Mesodermal cell (in vitro differentiated cells): ENCODE results near the gene AFAP1.

ENCODE experiments used
- H3K27ac ChIP-seq: 2 replicates; pipeline ENCODE4 v1.7.0; 2013; ENCODE audit warnings: mild to moderate bottlenecking, low read depth, low read length, moderate library complexity; ENCODE audit not compliant: severe bottlenecking
- H3K36me3 ChIP-seq: 2 replicates; pipeline ENCODE4 v1.7.1; 2013; ENCODE audit warnings: mild to moderate bottlenecking, low read length, moderate library complexity; ENCODE audit not compliant: control insufficient read depth, insufficient read depth
- H3K4me1 ChIP-seq: one replicate; pipeline ENCODE4 v1.7.1; 2013; ENCODE audit warnings: mild to moderate bottlenecking, low read length; ENCODE audit not compliant: insufficient read depth, control insufficient read depth, poor library complexity, severe bottlenecking
- H3K4me3 ChIP-seq: 2 replicates; pipeline ENCODE4 v1.7.0; 2013; ENCODE audit warnings: low read length, control low read depth, mild to moderate bottlenecking; ENCODE audit not compliant: insufficient read depth, poor library complexity, severe bottlenecking; ENCODE audit errors: extremely low read depth
- H3K9me3 ChIP-seq: 2 replicates; pipeline ENCODE4 v1.7.1; 2013; ENCODE audit warnings: mild to moderate bottlenecking, low read length, moderate library complexity; ENCODE audit not compliant: control insufficient read depth
- WGBS, 2 experiments: methylation state at CpG; one replicate each; pipeline ENCODE4 v1.1.5; 2013; ENCODE audit warnings: missing lambda C conversion rate in 2 of 2; ENCODE audit not compliant: insufficient coverage in 2 of 2; 5-methylcytosine and 5-hydroxymethylcytosine counted together

Gene AFAP1

DNA sequence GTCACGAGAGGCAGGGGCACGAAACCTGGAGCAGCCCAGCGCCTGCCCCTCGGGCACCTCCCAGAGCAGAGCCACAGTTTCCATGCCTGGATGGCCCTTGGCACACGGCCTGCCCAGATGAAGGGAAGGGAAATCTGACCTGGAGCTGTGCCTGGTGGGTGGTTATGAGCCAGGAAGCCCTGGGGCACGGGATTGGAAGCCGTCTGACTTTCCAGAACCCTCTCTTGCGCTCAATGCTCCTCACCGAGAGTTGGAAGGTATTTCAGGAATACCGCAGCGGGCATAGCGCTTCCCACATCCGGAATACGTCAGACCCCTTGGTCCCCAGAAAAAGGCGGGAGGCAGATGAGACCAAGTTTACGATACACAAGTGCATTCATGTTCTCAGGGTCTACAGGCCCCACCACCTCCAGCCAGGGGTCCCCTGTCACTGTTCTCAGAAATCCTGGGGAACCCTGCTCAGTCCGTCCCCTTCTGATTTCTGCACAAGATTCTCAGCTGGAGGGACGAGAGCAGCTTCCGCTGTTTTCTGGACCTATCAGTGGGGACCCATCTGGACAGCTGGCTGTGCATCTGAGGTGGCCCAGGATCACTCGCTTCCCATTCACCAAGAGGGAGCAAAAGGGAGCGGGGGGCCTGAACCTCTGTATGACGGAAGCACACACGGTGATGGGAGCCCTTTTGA, 172.9 kb downstream of the AFAP1 start:
- no peaks in the 10 kb centered on the region for H3K9me3 ChIP-seq
- H3K27ac ChIP-seq, result no peak overlapping the region
- peaks cover 89% of the 10 kb centered on the region for H3K36me3 ChIP-seq
- H3K4me3 ChIP-seq, result no peak overlapping the region
- H3K4me1 ChIP-seq, result no peaks in the 10 kb centered on the region
- 96 to 98% methylated on average over 21 of the region's 23 CpGs for WGBS, 2 experiments

DNA sequence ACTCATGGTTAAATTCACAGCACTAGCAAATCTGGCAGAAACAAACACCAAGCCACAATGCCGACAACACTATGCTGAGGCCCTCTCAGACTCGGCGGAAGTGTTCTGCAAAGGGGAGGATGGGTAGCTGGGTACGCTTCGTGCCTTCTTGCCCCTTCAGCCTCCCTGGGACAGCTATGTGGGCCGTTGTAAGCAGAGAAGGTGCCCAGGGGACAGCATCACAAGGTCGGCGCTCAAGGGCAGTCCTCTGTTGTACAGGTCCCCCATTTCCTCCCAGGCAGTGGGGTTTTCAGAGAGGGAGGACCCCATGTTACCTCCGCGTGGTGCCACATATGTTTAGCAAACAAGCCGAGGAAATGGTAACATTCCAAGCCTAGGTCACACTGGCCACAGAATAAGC, 173.6 kb downstream of the AFAP1 start:
- no peak overlapping the region for H3K27ac ChIP-seq
- 95 to 99% methylated on average over 9 of the region's 11 CpGs for WGBS, 2 experiments
- H3K9me3 ChIP-seq, result no peaks in the 10 kb centered on the region
- H3K4me3 ChIP-seq, result no peak overlapping the region
- peaks cover 89% of the 10 kb centered on the region for H3K36me3 ChIP-seq
- H3K4me1 ChIP-seq, result no peaks in the 10 kb centered on the region

DNA sequence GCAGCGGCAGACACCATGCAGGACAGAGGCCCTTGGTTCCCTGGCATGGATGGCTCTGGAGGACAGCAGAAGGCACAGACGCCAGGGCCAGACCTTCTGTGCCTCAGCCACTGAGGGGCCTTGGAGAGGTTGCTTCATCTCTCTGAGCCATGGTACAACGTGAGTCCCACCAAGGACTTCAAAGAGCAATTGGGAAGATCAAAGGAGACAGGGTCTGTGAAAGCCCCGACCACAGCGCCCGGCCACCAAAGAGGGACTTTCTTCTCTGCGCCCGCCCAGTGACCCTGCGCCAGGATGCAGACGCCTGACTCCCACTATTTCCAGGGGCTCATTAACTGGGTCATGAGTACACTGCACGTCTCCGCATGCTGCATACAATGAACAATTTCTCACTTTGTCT, 174.0 kb downstream of the AFAP1 start:
- no peaks in the 10 kb centered on the region for H3K9me3 ChIP-seq
- H3K4me3 ChIP-seq, result no peak overlapping the region
- H3K4me1 ChIP-seq, result no peaks in the 10 kb centered on the region
- WGBS, 2 experiments, result 96% methylated on average over 12 of the region's 12 CpGs
- peaks cover 89% of the 10 kb centered on the region for H3K36me3 ChIP-seq
- H3K27ac ChIP-seq, result no peak overlapping the region

DNA sequence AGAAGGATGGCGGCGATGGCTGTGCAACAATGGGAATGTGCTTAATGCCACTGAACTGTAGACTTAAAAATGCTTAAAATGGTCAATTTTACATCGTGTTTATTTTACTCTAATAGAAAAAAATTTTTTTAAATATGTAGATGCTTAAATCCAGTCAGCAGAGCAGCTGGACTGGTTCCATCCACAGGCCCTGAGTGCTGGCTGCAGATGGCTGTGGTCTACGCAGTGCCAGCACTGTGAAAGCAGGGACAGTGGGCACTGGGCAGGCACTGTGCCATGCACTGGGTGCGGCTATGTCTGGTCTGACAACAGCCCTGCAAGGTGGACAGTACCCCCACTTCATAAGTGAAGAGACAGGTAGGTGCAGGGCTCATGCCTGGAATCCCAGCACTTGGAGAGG, 175.2 kb downstream of the AFAP1 start:
- Histone ChIP-seq H3K9me3 (no peaks in the 10 kb centered on the region), H3K36me3 (peaks cover 86% of the 10 kb centered on the region), H3K4me1 (no peaks in the 10 kb centered on the region), H3K4me3 (no peak overlapping the region), H3K27ac (no peak overlapping the region)
- 93 to 95% methylated on average over 2 to 4 of the region's 5 CpGs for WGBS, 2 experiments

DNA sequence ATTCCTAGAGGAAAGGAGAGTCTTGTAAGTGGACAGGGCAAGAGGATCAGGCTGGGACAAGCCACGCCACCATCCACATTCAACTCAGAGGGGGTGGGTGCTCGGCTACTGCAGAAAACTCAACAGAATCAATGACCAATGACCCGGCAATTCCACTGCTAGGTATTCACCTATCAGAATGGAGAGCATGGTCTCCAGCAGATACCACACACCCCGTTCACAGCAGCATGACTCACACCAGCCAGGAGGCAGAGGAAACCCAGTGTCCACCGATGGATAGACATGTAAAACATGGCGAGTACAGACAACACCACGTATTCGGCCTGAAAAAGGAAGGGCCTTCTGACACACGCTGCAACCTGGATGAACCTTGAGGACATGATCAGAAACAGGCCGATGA, 175.9 kb downstream of the AFAP1 start:
- Histone ChIP-seq H3K4me3 (no peak overlapping the region), H3K36me3 (peaks cover 84% of the 10 kb centered on the region), H3K4me1 (no peaks in the 10 kb centered on the region), H3K27ac (no peak overlapping the region), H3K9me3 (no peaks in the 10 kb centered on the region)
- WGBS, 2 experiments, result 88% methylated on average over 8 to 10 of the region's 10 CpGs

DNA sequence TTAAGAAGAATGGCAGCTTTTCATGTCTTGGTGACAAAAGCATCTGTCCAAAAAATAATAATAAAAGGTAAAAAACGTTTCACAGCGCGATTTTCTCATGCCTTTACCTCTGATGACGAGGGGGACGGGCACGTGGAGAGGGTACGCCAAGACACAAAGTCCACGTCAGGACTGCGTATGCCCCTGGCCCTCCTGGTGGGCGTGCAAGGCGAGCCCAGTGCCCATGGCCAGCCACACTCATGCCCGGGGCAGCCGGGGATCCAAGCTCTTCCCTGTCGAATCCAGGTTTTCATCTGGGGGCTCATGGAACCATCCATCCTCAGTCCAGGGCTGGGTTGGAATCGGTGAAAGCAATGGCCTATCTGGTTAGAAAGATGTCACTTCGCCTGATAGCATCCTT, 176.6 kb downstream of the AFAP1 start:
- H3K9me3 ChIP-seq, result no peaks in the 10 kb centered on the region
- WGBS, 2 experiments, result 91 to 93% methylated on average over 15 of the region's 16 CpGs
- no peaks in the 10 kb centered on the region for H3K4me1 ChIP-seq
- H3K27ac ChIP-seq, result no peak overlapping the region
- H3K4me3 ChIP-seq, result no peak overlapping the region
- H3K36me3 ChIP-seq, result peaks cover 84% of the 10 kb centered on the region

DNA sequence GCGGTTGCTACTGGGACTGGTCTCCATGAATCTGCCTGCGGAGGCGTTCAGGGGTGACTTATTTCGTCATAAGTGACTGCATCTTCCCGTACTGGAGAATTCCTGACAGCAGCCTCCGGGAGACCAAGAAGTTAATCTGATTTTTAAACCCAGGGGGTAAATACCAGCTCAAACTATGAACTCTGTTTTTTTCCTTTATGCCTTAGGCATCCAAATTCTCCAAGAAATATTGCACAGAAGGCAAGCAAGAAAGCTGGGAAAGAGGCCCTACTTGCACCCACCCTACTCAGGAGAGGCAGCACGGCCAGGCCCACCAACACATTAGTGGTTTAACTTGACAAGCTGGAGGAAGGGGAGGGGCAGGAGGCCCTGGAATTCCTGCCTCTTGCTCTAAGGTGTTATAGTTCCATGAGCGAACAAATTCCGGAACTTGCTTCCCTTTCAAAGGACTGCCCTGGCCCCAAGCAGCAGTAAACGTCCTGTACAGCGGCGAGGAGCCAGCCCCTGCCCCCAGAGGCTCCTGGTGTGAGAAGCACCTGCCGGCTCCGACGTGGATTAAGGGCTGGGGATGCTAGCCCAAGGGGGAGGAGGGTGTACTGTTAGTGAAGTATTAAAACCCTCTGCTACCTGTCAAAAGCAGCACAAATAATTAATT, 177.2 kb downstream of the AFAP1 start:
- H3K4me3 ChIP-seq, result no peak overlapping the region
- no peak overlapping the region for H3K27ac ChIP-seq
- WGBS, 2 experiments, result 89 to 91% methylated on average over 11 to 12 of the region's 15 CpGs
- H3K36me3 ChIP-seq, result peaks cover 83% of the 10 kb centered on the region
- H3K9me3 ChIP-seq, result no peaks in the 10 kb centered on the region
- H3K4me1 ChIP-seq, result no peaks in the 10 kb centered on the region

DNA sequence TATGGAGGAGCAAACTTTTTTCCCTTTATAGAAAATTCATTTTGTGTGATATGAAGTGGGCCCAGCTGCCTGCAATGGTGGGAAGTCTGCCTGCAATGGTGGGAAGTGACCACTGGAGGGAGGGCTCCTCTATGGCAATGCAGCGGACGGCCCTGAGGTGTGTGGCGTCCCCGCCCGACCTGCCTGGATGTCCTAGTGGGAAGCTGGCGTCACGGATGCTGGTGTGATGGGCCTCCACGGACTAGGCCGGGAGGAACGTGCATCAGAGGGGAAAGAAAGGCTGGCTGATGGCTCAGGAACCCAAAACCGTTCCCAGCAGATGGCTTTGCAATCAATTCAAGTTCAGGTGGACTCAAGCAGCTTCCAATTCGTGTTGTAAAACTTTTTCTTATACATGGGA, 177.9 kb downstream of the AFAP1 start:
- Histone ChIP-seq H3K27ac (no peak overlapping the region), H3K4me1 (no peaks in the 10 kb centered on the region), H3K36me3 (peaks cover 75% of the 10 kb centered on the region), H3K4me3 (no peak overlapping the region), H3K9me3 (no peaks in the 10 kb centered on the region)
- WGBS, 2 experiments, result 56 to 57% methylated on average over 12 of the region's 12 CpGs

DNA sequence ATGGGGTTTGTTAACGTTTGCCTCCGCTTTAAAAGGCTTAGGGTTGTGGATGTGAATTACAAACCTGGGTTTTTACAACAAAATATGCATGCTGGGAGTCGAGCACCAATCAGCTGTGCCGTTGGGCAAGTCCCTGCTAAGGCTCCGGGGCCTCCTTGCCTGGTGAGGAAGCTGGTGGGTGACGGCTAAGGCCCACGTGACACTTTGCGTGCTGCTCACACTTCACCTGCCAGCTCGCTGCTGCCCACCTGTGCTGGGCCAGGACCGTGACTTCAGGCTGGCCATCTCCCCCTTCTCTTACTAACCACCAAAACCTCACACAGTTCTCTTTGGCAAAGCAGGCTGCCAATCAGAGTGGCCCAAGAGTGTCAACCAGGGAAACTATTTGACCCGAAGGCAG, 178.3 kb downstream of the AFAP1 start:
- peaks cover 73% of the 10 kb centered on the region for H3K36me3 ChIP-seq
- H3K27ac ChIP-seq, result no peak overlapping the region
- H3K9me3 ChIP-seq, result no peaks in the 10 kb centered on the region
- no peak overlapping the region for H3K4me3 ChIP-seq
- WGBS, 2 experiments, result 84 to 90% methylated on average over 9 to 11 of the region's 11 CpGs
- H3K4me1 ChIP-seq, result no peaks in the 10 kb centered on the region

DNA sequence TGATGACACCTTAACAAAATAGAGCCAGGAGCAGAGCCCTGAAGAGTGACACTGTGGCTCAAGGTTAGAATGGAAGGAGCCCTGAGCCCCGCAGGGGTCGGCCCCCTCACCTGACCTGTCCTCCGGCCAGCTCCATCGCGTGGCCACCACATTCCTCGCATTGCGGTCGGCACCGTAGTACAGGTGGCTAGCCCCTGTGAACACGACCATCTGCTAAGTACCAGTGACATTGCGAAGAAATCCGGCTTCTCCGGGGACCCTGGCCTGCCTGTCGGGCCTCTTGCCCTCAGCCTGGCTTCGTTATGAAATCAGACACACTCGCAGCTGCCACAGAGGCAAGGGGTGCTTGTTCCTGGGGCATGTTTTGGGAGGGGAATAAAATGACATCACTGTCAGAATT, 179.0 kb downstream of the AFAP1 start:
- Histone ChIP-seq H3K27ac (no peak overlapping the region), H3K36me3 (peaks cover 69% of the 10 kb centered on the region), H3K4me1 (no peaks in the 10 kb centered on the region), H3K4me3 (no peak overlapping the region), H3K9me3 (no peaks in the 10 kb centered on the region)
- 89% methylated on average over 13 of the region's 16 CpGs for WGBS, 2 experiments

DNA sequence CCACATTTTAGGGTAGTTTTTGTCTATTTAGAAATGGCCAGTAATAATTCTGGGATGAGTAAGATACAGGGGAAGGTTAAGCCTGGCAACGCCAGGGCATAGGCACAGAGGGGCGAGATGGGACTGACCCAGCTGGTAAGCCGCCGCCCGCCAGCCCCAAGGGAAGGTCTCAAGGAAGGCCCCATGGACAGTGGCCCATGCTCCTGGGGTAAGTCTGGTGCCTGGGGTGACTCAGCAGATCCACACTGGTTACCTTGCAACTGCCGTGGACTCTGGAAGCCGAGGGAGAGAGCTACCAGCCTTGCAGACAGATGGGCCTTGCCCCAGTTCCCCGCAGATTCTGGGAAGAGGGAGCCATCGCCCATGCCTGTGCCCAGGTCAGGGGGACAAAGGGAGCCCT, 179.4 kb downstream of the AFAP1 start:
- Histone ChIP-seq H3K4me3 (no peak overlapping the region), H3K4me1 (no peaks in the 10 kb centered on the region), H3K36me3 (peaks cover 64% of the 10 kb centered on the region), H3K27ac (no peak overlapping the region), H3K9me3 (no peaks in the 10 kb centered on the region)
- 96 to 100% methylated on average over 5 to 8 of the region's 9 CpGs for WGBS, 2 experiments
